Naive B cell (primary cell): ENCODE results near the gene CDK14. TPM values are rescaled to one million over a fixed set of nuclear protein-coding genes. Genes with fewer than 3 reads are reported as not detected.

Experiments
- ATAC-seq, 2 donors: fragments of 150-1000 bp; cut with Tn5 transposase; 2 replicates each; pipeline ENCODE4 v1.10.0; 2021; ENCODE audit warnings: low read depth in 2 of 2, mild to moderate bottlenecking in 2 of 2, moderate library complexity in 2 of 2
- DNase-seq: peaks from one replicate; pipeline ENCODE4 v3.0.0; 2022
- H3K27ac Mint-ChIP-seq, 6 donors: one replicate each; pipeline ENCODE4 v1.8.0; 2020 to 2022; ENCODE audit warnings: mild to moderate bottlenecking in 6 of 6, mixed read lengths in 6 of 6, moderate library complexity in 5 of 6, inconsistent platforms in 2 of 6
- H3K27me3 Mint-ChIP-seq, 3 donors: one replicate each; pipeline ENCODE4 v1.8.0; 2021 to 2022; ENCODE audit warnings: mixed read lengths in 3 of 3, mild to moderate bottlenecking in 1 of 3
- H3K36me3 Mint-ChIP-seq, 2 donors: one replicate each; pipeline ENCODE4 v1.8.0; 2020 to 2022; ENCODE audit warnings: mixed read lengths in 2 of 2, inconsistent platforms in 1 of 2, mild to moderate bottlenecking in 1 of 2
- H3K4me1 Mint-ChIP-seq, 3 donors: one replicate each; pipeline ENCODE4 v1.8.0; 2020 to 2022; ENCODE audit warnings: mixed read lengths in 3 of 3, inconsistent platforms in 1 of 3, mild to moderate bottlenecking in 1 of 3, moderate library complexity in 1 of 3
- H3K4me3 Mint-ChIP-seq, 8 donors: one replicate each; pipeline ENCODE4 v1.8.0; 2020 to 2022; ENCODE audit warnings: mild to moderate bottlenecking in 8 of 8, mixed read lengths in 8 of 8, moderate library complexity in 8 of 8, inconsistent platforms in 2 of 8
- H3K9me3 Mint-ChIP-seq, 7 donors: one replicate each; pipeline ENCODE4 v1.8.0; 2020 to 2022; ENCODE audit warnings: mixed read lengths in 7 of 7, mild to moderate bottlenecking in 5 of 7, inconsistent platforms in 2 of 7, moderate library complexity in 1 of 7
- polyA plus RNA-seq, 6 donors: library from polyadenylated mRNA; unstranded; fragments of 300-500 nt; fragmentation: Illumina TruSeq; gene quantifications; one replicate each; pipeline ENCODE4 v1.2.3, GENCODE V29; 2021; ENCODE audit warnings: low read depth in 6 of 6

CDK14 gene
- polyA plus RNA-seq, 6 donors from 2014 or later = 22.8 to 55.5 (median 42.3) TPM

GRCh38 chr7:90582164-90582563 is 14.0 kb upstream of the CDK14 start:
- no peak overlapping the region for H3K4me3 Mint-ChIP-seq
- no peak for DNase-seq
- H3K9me3 Mint-ChIP-seq = peaks cover 0 to 7% (median 3%) of the 10 kb centered on the region in 7 donors
- H3K27ac Mint-ChIP-seq = peak overlapping the region in 1 of 6 donors; percentile 1
- H3K4me1 Mint-ChIP-seq = peaks cover 20 to 33% (median 22%) of the 10 kb centered on the region in 3 donors
- no peak for ATAC-seq
- peaks cover 0 to 12% of the 10 kb centered on the region in 2 donors for H3K36me3 Mint-ChIP-seq
- no peaks in the 10 kb centered on the region for H3K27me3 Mint-ChIP-seq

- Mint-ChIP-seq H3K36me3 (peaks cover 7 to 12% of the 10 kb centered on the region in 2 donors), H3K9me3 (peaks cover 0 to 7% (median 4%) of the 10 kb centered on the region in 7 donors), H3K4me1 (peaks cover 20 to 29% (median 22%) of the 10 kb centered on the region in 3 donors), H3K4me3 (peak overlapping the region in 1 of 8 donors; percentile 74), H3K27me3 (no peaks in the 10 kb centered on the region), H3K27ac (peak overlapping the region in 2 of 6 donors; percentile 8 to 80)
- DNase-seq (no peak), ATAC-seq (peak; percentile 18 to 63)
Measured at GRCh38 chr7:90584378-90584777, 11.7 kb upstream of the CDK14 start.

- no peak for ATAC-seq
- Mint-ChIP-seq H3K27ac (no peak overlapping the region), H3K27me3 (no peaks in the 10 kb centered on the region), H3K4me1 (peaks cover 18 to 26% (median 20%) of the 10 kb centered on the region in 3 donors), H3K9me3 (peaks cover 0 to 7% (median 4%) of the 10 kb centered on the region in 7 donors), H3K36me3 (peaks cover 7 to 12% of the 10 kb centered on the region in 2 donors), H3K4me3 (no peak overlapping the region)
- no peak for DNase-seq
Measured at GRCh38 chr7:90586091-90586490, 10.0 kb upstream of the CDK14 start.

- H3K4me3 Mint-ChIP-seq = no peak overlapping the region
- DNase-seq (no peak), ATAC-seq (no peak)
Measured at GRCh38 chr7:90587766-90588165, 8.4 kb upstream of the CDK14 start.

GRCh38 chr7:90592033-90592432 is 4.1 kb upstream of the CDK14 start:
- Mint-ChIP-seq H3K4me1 (peaks cover 13 to 26% (median 25%) of the 10 kb centered on the region in 3 donors), H3K9me3 (peaks cover 0 to 4% (median 0%) of the 10 kb centered on the region in 7 donors), H3K36me3 (peaks cover 0 to 7% of the 10 kb centered on the region in 2 donors), H3K27ac (peak overlapping the region in 1 of 6 donors; percentile 15), H3K27me3 (no peaks in the 10 kb centered on the region), H3K4me3 (peak overlapping the region in 1 of 8 donors; percentile 28)
- ATAC-seq (no peak), DNase-seq (no peak)

More at GRCh38 chr7:90587766-90588165, 8.4 kb upstream of the CDK14 start:
- H3K27ac Mint-ChIP-seq = peak overlapping the region in 1 of 6 donors; percentile 23
- H3K9me3 Mint-ChIP-seq = peaks cover 0 to 7% (median 4%) of the 10 kb centered on the region in 7 donors
- H3K4me1 Mint-ChIP-seq = peaks cover 16 to 22% (median 16%) of the 10 kb centered on the region in 3 donors
- H3K36me3 Mint-ChIP-seq = peaks cover 7 to 12% of the 10 kb centered on the region in 2 donors
- H3K27me3 Mint-ChIP-seq = no peaks in the 10 kb centered on the region

- H3K36me3 Mint-ChIP-seq = peaks cover 0 to 7% of the 10 kb centered on the region in 2 donors
- H3K27ac Mint-ChIP-seq = no peak overlapping the region
- peaks cover 0 to 4% (median 0%) of the 10 kb centered on the region in 7 donors for H3K9me3 Mint-ChIP-seq
- ATAC-seq = no peak
- H3K4me1 Mint-ChIP-seq = peaks cover 23 to 38% (median 36%) of the 10 kb centered on the region in 3 donors
- peak overlapping the region in 1 of 8 donors; percentile 100 for H3K4me3 Mint-ChIP-seq
- DNase-seq = no peak
- H3K27me3 Mint-ChIP-seq = no peaks in the 10 kb centered on the region
Measured at GRCh38 chr7:90593205-90593604, 2.9 kb upstream of the CDK14 start.

- no peak for ATAC-seq
- no peaks in the 10 kb centered on the region for H3K36me3 Mint-ChIP-seq
Measured at GRCh38 chr7:90594751-90595317, 1.3 kb upstream of the CDK14 start.

GRCh38 chr7:90595342-90595800 is 750 bp upstream of the CDK14 start:
- Mint-ChIP-seq H3K4me1 (peaks cover 35 to 55% (median 54%) of the 10 kb centered on the region in 3 donors), H3K27ac (peak overlapping the region; percentile 92 to 97 (median 96)), H3K27me3 (no peaks in the 10 kb centered on the region), H3K9me3 (no peaks in the 10 kb centered on the region), H3K4me3 (peak overlapping the region; percentile 83 to 100 (median 94)), H3K36me3 (no peaks in the 10 kb centered on the region)
- DNase-seq (no peak), ATAC-seq (peak; percentile 2)

More at GRCh38 chr7:90594751-90595317, 1.3 kb upstream of the CDK14 start:
- peak; percentile 23 for DNase-seq
- Mint-ChIP-seq H3K27me3 (no peaks in the 10 kb centered on the region), H3K4me1 (peaks cover 30 to 50% (median 49%) of the 10 kb centered on the region in 3 donors), H3K27ac (peak overlapping the region; percentile 92 to 97 (median 96)), H3K4me3 (peak overlapping the region; percentile 83 to 100 (median 94)), H3K9me3 (no peaks in the 10 kb centered on the region)

- DNase-seq (peak; percentile 6), ATAC-seq (peak in 1 of 2 donors; percentile 4)
- peaks cover 46 to 70% (median 70%) of the 10 kb centered on the region in 3 donors for H3K4me1 Mint-ChIP-seq
- H3K4me3 Mint-ChIP-seq = peak overlapping the region; percentile 91 to 100 (median 98)
- H3K27ac Mint-ChIP-seq = peak overlapping the region; percentile 96 to 99 (median 98)
- no peaks in the 10 kb centered on the region for H3K27me3 Mint-ChIP-seq
- H3K9me3 Mint-ChIP-seq = no peaks in the 10 kb centered on the region
- H3K36me3 Mint-ChIP-seq = no peaks in the 10 kb centered on the region
Measured at GRCh38 chr7:90596671-90597562, 796 bp downstream of the CDK14 start.

GRCh38 chr7:90597563-90598253 is 1.6 kb downstream of the CDK14 start:
- Mint-ChIP-seq H3K27me3 (no peaks in the 10 kb centered on the region), H3K36me3 (no peaks in the 10 kb centered on the region), H3K4me1 (peaks cover 46 to 75% (median 71%) of the 10 kb centered on the region in 3 donors), H3K4me3 (peak overlapping the region; percentile 91 to 100 (median 98)), H3K27ac (peak overlapping the region; percentile 93 to 99 (median 96)), H3K9me3 (no peaks in the 10 kb centered on the region)
- ATAC-seq (no peak), DNase-seq (no peak)

GRCh38 chr7:90599038-90599437 is 2.9 kb downstream of the CDK14 start:
- ATAC-seq (no peak), DNase-seq (no peak)
- H3K4me3 Mint-ChIP-seq = peak overlapping the region in 6 of 8 donors; percentile 6 to 70 (median 48)
- H3K36me3 Mint-ChIP-seq = no peaks in the 10 kb centered on the region
- H3K9me3 Mint-ChIP-seq = no peaks in the 10 kb centered on the region
- peak overlapping the region in 4 of 6 donors; percentile 52 to 93 (median 78) for H3K27ac Mint-ChIP-seq
- no peaks in the 10 kb centered on the region for H3K27me3 Mint-ChIP-seq
- peaks cover 46 to 80% (median 59%) of the 10 kb centered on the region in 3 donors for H3K4me1 Mint-ChIP-seq

- peaks cover 47 to 79% (median 59%) of the 10 kb centered on the region in 3 donors for H3K4me1 Mint-ChIP-seq
- ATAC-seq (peak; percentile 24 to 28), DNase-seq (peak; percentile 56)
- peak overlapping the region; percentile 17 to 78 (median 60) for H3K4me3 Mint-ChIP-seq
- H3K27ac Mint-ChIP-seq = peak overlapping the region; percentile 60 to 87 (median 82)
- no peaks in the 10 kb centered on the region for H3K9me3 Mint-ChIP-seq
- no peaks in the 10 kb centered on the region for H3K27me3 Mint-ChIP-seq
- H3K36me3 Mint-ChIP-seq = no peaks in the 10 kb centered on the region
Measured at GRCh38 chr7:90599892-90600555, 3.9 kb downstream of the CDK14 start.
